NCI-H146 treated with DMSO at 0.1 percent for 48 hours (cell line): Measurements from ENCODE around the gene SPHK2.
A peak's percentile ranks its signal among the peaks of the same experiment; 100 is the strongest.
"Not testable (repeated sequence)": the region's sequence is repeated elsewhere in the genome, so short reads cannot be mapped to it uniquely, and the experiment has no call there.

Source experiments
- DNase-seq: peaks from one replicate; lab custom pipeline; 2025; ENCODE audit not compliant: unreplicated experiment; lab: John Stamatoyannopoulos, UW

SPHK2 gene

GRCh38 chr19:48656840-48657474 lies 37.7 kb downstream of the SPHK2 start:
- DNase-seq = no peak

- DNase-seq = not testable (repeated sequence)
Measured at GRCh38 chr19:48657828-48658227, 38.5 kb downstream of the SPHK2 start.

GRCh38 chr19:48658483-48658882 lies 39.2 kb downstream of the SPHK2 start:
- DNase-seq = no peak

GRCh38 chr19:48659768-48660167 lies 40.5 kb downstream of the SPHK2 start:
- DNase-seq = no peak

- no peak for DNase-seq
Measured at GRCh38 chr19:48660852-48661710, 41.8 kb downstream of the SPHK2 start.

- DNase-seq = no peak
Measured at GRCh38 chr19:48661711-48662090, 42.4 kb downstream of the SPHK2 start.

GRCh38 chr19:48663667-48664066 lies 44.4 kb downstream of the SPHK2 start:
- no peak for DNase-seq

GRCh38 chr19:48664476-48664875 lies 45.2 kb downstream of the SPHK2 start:
- no peak for DNase-seq

GRCh38 chr19:48665786-48666185 lies 46.5 kb downstream of the SPHK2 start:
- no peak for DNase-seq

GRCh38 chr19:48668332-48668731 lies 49.0 kb downstream of the SPHK2 start:
- no peak for DNase-seq

- no peak for DNase-seq
Measured at GRCh38 chr19:48668761-48669160, 49.5 kb downstream of the SPHK2 start.

GRCh38 chr19:48669903-48670668 lies 50.8 kb downstream of the SPHK2 start:
- DNase-seq = no peak

- no peak for DNase-seq
Measured at GRCh38 chr19:48670699-48671445, 51.6 kb downstream of the SPHK2 start.

GRCh38 chr19:48671446-48671995 lies 52.2 kb downstream of the SPHK2 start:
- no peak for DNase-seq

- DNase-seq = no peak
Measured at GRCh38 chr19:48672994-48673393, 53.7 kb downstream of the SPHK2 start, which contains the start of gene NTN5. Gene NTN5, minus strand, starts transcription at chr19:48673017. Its CDS starts 2,031 bp downstream, at chr19:48670986.

- DNase-seq = no peak
Measured at GRCh38 chr19:48673436-48674100, 54.3 kb downstream of the SPHK2 start.

GRCh38 chr19:48674216-48674809 lies 55.0 kb downstream of the SPHK2 start:
- no peak for DNase-seq

- DNase-seq = peak; percentile 69
Measured at GRCh38 chr19:48674921-48675824, 55.9 kb downstream of the SPHK2 start.

GRCh38 chr19:48676487-48676886 lies 57.2 kb downstream of the SPHK2 start:
- DNase-seq = no peak
